EL (cell line): Measurements from ENCODE around the gene BIN1.
A peak's percentile ranks its signal among the peaks of the same experiment; 100 is the strongest.

ENCODE experiments used
- DNase-seq: peaks from one replicate; pipeline ENCODE4 v3.0.0-alpha.2; 2016

Gene BIN1

GRCh38 chr2:127106991-127107621 lies at the start of gene BIN1:
TSS of gene BIN1 (minus strand) at chr2:127107154. CDS start at chr2:127106943, 211 bp downstream.
- peak; percentile 89 for DNase-seq

GRCh38 chr2:127155947-127156346 lies 49.0 kb upstream of the BIN1 start:
- no peak for DNase-seq

GRCh38 chr2:127155028-127155581 lies 48.2 kb upstream of the BIN1 start:
- no peak for DNase-seq

GRCh38 chr2:127154396-127154795 lies 47.4 kb upstream of the BIN1 start:
- peak; percentile 25 for DNase-seq

- DNase-seq, result peak; percentile 95
Measured at GRCh38 chr2:127153691-127154158, 46.8 kb upstream of the BIN1 start.

- DNase-seq, result no peak
Measured at GRCh38 chr2:127150996-127151395, 44.0 kb upstream of the BIN1 start.

GRCh38 chr2:127149384-127149783 lies 42.4 kb upstream of the BIN1 start:
- DNase-seq, result peak; percentile 92

GRCh38 chr2:127146820-127147502 lies 40.0 kb upstream of the BIN1 start:
- peak; percentile 17 for DNase-seq

GRCh38 chr2:127146071-127146725 lies 39.2 kb upstream of the BIN1 start:
- no peak for DNase-seq

- peak; percentile 58 for DNase-seq
Measured at GRCh38 chr2:127145280-127145895, 38.4 kb upstream of the BIN1 start.

- DNase-seq, result peak; percentile 68
Measured at GRCh38 chr2:127143841-127144782, 37.2 kb upstream of the BIN1 start.

- DNase-seq, result no peak
Measured at GRCh38 chr2:127142663-127143630, 36.0 kb upstream of the BIN1 start.

- no peak for DNase-seq
Measured at GRCh38 chr2:127140538-127140937, 33.6 kb upstream of the BIN1 start.

GRCh38 chr2:127139766-127140165 lies 32.8 kb upstream of the BIN1 start:
- DNase-seq, result no peak

GRCh38 chr2:127138281-127138680 lies 31.3 kb upstream of the BIN1 start:
- no peak for DNase-seq

- no peak for DNase-seq
Measured at GRCh38 chr2:127137741-127138140, 30.8 kb upstream of the BIN1 start.

- no peak for DNase-seq
Measured at GRCh38 chr2:127137225-127137624, 30.3 kb upstream of the BIN1 start.

- no peak for DNase-seq
Measured at GRCh38 chr2:127134833-127135830, 28.2 kb upstream of the BIN1 start.

GRCh38 chr2:127134235-127134634 lies 27.3 kb upstream of the BIN1 start:
- DNase-seq, result no peak
